Activated T-cell treated with anti-CD3 and anti-CD28 coated beads for 1 hour (primary cell): ENCODE results near the gene EXTL1.
A peak's percentile ranks its signal among the peaks of the same experiment; 100 is the strongest.

Experiments
- DNase-seq: peaks from one replicate; pipeline ENCODE4 v3.0.0-alpha.2; 2020; ENCODE audit warnings: low read depth

EXTL1 gene

GRCh38 chr1:26023009-26023408 is 1.4 kb downstream of the EXTL1 start:
- DNase-seq, result no peak

- no peak for DNase-seq
Measured at GRCh38 chr1:26023826-26024225, 2.3 kb downstream of the EXTL1 start.

- no peak for DNase-seq
Measured at GRCh38 chr1:26025060-26025459, 3.5 kb downstream of the EXTL1 start.

- DNase-seq, result no peak
Measured at GRCh38 chr1:26025517-26025916, 3.9 kb downstream of the EXTL1 start.

GRCh38 chr1:26027716-26028489 is 6.3 kb downstream of the EXTL1 start:
- DNase-seq, result no peak

GRCh38 chr1:26028490-26028980 is 7.0 kb downstream of the EXTL1 start:
- DNase-seq, result no peak

- no peak for DNase-seq
Measured at GRCh38 chr1:26029054-26029863, 7.7 kb downstream of the EXTL1 start.

GRCh38 chr1:26029864-26030481 is 8.4 kb downstream of the EXTL1 start:
- no peak for DNase-seq

- no peak for DNase-seq
Measured at GRCh38 chr1:26031196-26031595, 9.6 kb downstream of the EXTL1 start.

GRCh38 chr1:26031611-26032220 is 10.1 kb downstream of the EXTL1 start:
- no peak for DNase-seq

GRCh38 chr1:26032656-26033357 is 11.2 kb downstream of the EXTL1 start:
- no peak for DNase-seq

GRCh38 chr1:26034504-26035202 is 13.1 kb downstream of the EXTL1 start:
- DNase-seq, result no peak

- DNase-seq, result peak; percentile 91
Measured at GRCh38 chr1:26035203-26035958, 13.8 kb downstream of the EXTL1 start.

- peak; percentile 74 for DNase-seq
Measured at GRCh38 chr1:26035959-26036755, 14.6 kb downstream of the EXTL1 start.

- no peak for DNase-seq
Measured at GRCh38 chr1:26036756-26037281, 15.2 kb downstream of the EXTL1 start.

- DNase-seq, result no peak
Measured at GRCh38 chr1:26037904-26038303, 16.3 kb downstream of the EXTL1 start.

GRCh38 chr1:26038477-26038876 is 16.9 kb downstream of the EXTL1 start:
- DNase-seq, result no peak

- no peak for DNase-seq
Measured at GRCh38 chr1:26038904-26039303, 17.3 kb downstream of the EXTL1 start.

GRCh38 chr1:26041401-26041800 is 19.8 kb downstream of the EXTL1 start:
- DNase-seq, result no peak
